Gastroesophageal sphincter (tissue), 4 donors: ENCODE data around the gene KIAA0586. TPM values are rescaled to one million over a fixed set of nuclear protein-coding genes. Genes with fewer than 3 reads are reported as not detected.
A peak's percentile ranks its signal among the peaks of the same experiment; 100 is the strongest.
"Not testable (repeated sequence)": the region's sequence is repeated elsewhere in the genome, so short reads cannot be mapped to it uniquely, and the experiment has no call there.

ENCODE experiments used
- ATAC-seq: fragments of 150-250 bp; one replicate; pipeline ENCODE4 v1.9.1; 2016; ENCODE audit warnings: mild to moderate bottlenecking, moderate library complexity
- H3K27ac ChIP-seq, 4 donors: fragments of 200-600 bp; sonication (generic) in 3 of 4; 1 replicate in 3 of 4; 2 replicates in 1 of 4; pipeline ENCODE4 v1.5.1; 2016 to 2019
- H3K27me3 ChIP-seq: fragments of 200-600 bp; sonication (generic); one replicate; pipeline ENCODE4 v1.5.1; 2019
- H3K36me3 ChIP-seq, 2 donors: fragments of 200-600 bp; sonication (generic); one replicate each; pipeline ENCODE4 v1.5.1; 2019; ENCODE audit warnings: control low read depth in 1 of 2
- H3K4me1 ChIP-seq, 3 donors: fragments of 200-600 bp; sonication (generic); 1 replicate in 2 of 3; 2 replicates in 1 of 3; pipeline ENCODE4 v1.5.1; 2016 to 2019; ENCODE audit warnings: control low read depth in 2 of 3
- H3K4me3 ChIP-seq, 2 donors: fragments of 200-600 bp; sonication (generic); one replicate each; pipeline ENCODE4 v1.5.1; 2019; ENCODE audit warnings: mild to moderate bottlenecking in 1 of 2, moderate library complexity in 1 of 2
- H3K9me3 ChIP-seq, 3 donors: fragments of 200-600 bp; sonication (generic); one replicate each; pipeline ENCODE4 v1.5.1; 2017 to 2019; ENCODE audit warnings: control low read depth in 2 of 3
- CTCF ChIP-seq, 4 experiments: fragments of 200-600 bp in 2 of 4; fragments of 450-650 bp in 2 of 4; sonication (generic) in 1 of 4; IDR thresholded peaks; one replicate each; pipeline ENCODE4 v1.5.1; 2017 to 2019; ENCODE audit warnings: antibody characterized with exemption in 4 of 4, mild to moderate bottlenecking in 2 of 4, moderate library complexity in 2 of 4
- EP300 ChIP-seq: sonication (generic); formaldehyde crosslinking; IDR thresholded peaks from one replicate; pipeline ENCODE4 v1.6.1; 2017; ENCODE audit warnings: antibody characterized with exemption, mild to moderate bottlenecking
- POLR2A ChIP-seq, 2 donors: fragments of 450-650 bp; IDR thresholded peaks; one replicate each; pipeline ENCODE4 v1.6.1; 2017; ENCODE audit warnings: antibody characterized with exemption in 2 of 2, mild to moderate bottlenecking in 2 of 2, moderate library complexity in 1 of 2
- POLR2AphosphoS5 ChIP-seq: sonication (generic); formaldehyde crosslinking; IDR thresholded peaks from one replicate; pipeline ENCODE4 v1.6.1; 2017; ENCODE audit warnings: antibody characterized with exemption
- WGBS, 2 donors: methylation state at CpG; one replicate each; pipeline ENCODE4 v1.1.5; 2018; ENCODE audit warnings: low coverage in 1 of 2; 5-methylcytosine and 5-hydroxymethylcytosine counted together
- total RNA-seq, 4 donors: library from RNA; depleted of rRNA; stranded (reverse); fragments of >200 nt; gene quantifications; one replicate each; pipeline ENCODE4 v1.1.0, GENCODE V29; 2016

Gene KIAA0586
- total RNA-seq, 4 donors from 2014 or later, result 11.6 to 22.4 (median 18.0) TPM

- TF ChIP-seq POLR2A (IDR thresholded peaks at IDR 0.05), result no peak
- TF ChIP-seq EP300, result no peak
- TF ChIP-seq CTCF (IDR thresholded peaks at IDR 0.05), result no peak
- no peak for TF ChIP-seq POLR2AphosphoS5
- Histone ChIP-seq H3K27me3 (no peaks in the 10 kb centered on the region), H3K4me3 (no peak overlapping the region), H3K9me3 (no peaks in the 10 kb centered on the region), H3K36me3 (peaks cover 5 to 67% of the 10 kb centered on the region in 2 donors), H3K4me1 (no peaks in the 10 kb centered on the region), H3K27ac (no peak overlapping the region)
- WGBS, 2 donors, result 91% methylated on average over 1 of the region's 1 CpG; no CpG with 5 or more reads in 1 of the 2 donors
- ATAC-seq, result no peak
Measured at GRCh38 chr14:58414845-58415244, 12.7 kb upstream of the KIAA0586 start.

- TF ChIP-seq POLR2AphosphoS5 (no peak), EP300 (no peak), CTCF (IDR thresholded peaks at IDR 0.05) (no peak), POLR2A (IDR thresholded peaks at IDR 0.05) (no peak)
- no peaks in the 10 kb centered on the region for H3K27me3 ChIP-seq
Measured at GRCh38 chr14:58415636-58416547, 11.6 kb upstream of the KIAA0586 start.

GRCh38 chr14:58416934-58417333, 10.6 kb upstream of the KIAA0586 start:
- not testable (repeated sequence) for H3K27ac ChIP-seq, H3K4me3 ChIP-seq, H3K9me3 ChIP-seq, ATAC-seq, H3K4me1 ChIP-seq, H3K27me3 ChIP-seq
- H3K36me3 ChIP-seq, result peaks cover 0 to 67% of the 10 kb centered on the region in 2 donors
- 86 to 100% methylated on average over 1 of the region's 1 CpG for WGBS, 2 donors

More at GRCh38 chr14:58415636-58416547, 11.6 kb upstream of the KIAA0586 start:
- Histone ChIP-seq H3K4me1 (no peaks in the 10 kb centered on the region), H3K9me3 (no peaks in the 10 kb centered on the region), H3K4me3 (no peak overlapping the region), H3K36me3 (peaks cover 0 to 67% of the 10 kb centered on the region in 2 donors), H3K27ac (no peak overlapping the region)
- ATAC-seq, result no peak
- 93 to 95% methylated on average over 9 of the region's 10 CpGs for whole genome bisulfite sequencing, 2 donors

DNA sequence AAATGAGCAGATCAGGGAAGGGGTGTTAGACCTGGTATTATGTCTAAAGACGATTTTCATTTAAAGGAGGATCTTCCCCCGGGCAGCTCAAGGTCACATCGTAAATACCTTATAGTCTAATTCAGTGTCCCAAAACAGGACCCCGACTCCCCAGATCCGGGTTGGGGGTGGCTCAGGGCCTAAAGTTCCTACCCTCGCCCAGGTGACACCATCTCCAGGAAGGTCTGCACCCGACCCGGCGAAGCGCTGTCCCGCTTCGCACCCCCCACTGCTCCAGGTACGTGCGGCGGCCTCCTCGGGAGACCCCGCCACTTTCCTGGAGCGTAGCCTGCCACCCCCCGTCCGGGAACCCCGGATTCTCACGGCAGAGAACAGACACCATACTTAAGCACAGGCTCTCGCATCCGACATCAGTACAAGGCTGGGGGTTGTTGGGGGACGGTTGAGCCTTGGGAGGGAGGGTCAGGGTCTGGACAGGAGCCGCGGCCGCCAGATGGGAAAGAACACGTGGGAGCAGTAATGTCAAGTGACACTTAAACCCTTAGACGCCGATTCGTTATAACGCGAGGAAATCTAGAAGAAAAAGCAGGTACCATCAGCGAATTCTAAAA, 744 bp upstream of the KIAA0586 start:
- peaks cover 0 to 39% of the 10 kb centered on the region in 2 donors for H3K36me3 ChIP-seq
- H3K4me3 ChIP-seq, result peak overlapping the region; percentile 82 to 100
- H3K27me3 ChIP-seq, result no peaks in the 10 kb centered on the region
- 0% methylated on average over 9 to 10 of the region's 35 CpGs for WGBS, 2 donors
- no peaks in the 10 kb centered on the region for H3K9me3 ChIP-seq
- peaks cover 5 to 44% (median 17%) of the 10 kb centered on the region in 3 donors for H3K4me1 ChIP-seq
- TF ChIP-seq POLR2A (IDR thresholded peaks at IDR 0.05), result no peak
- TF ChIP-seq EP300, result no peak
- no peak for TF ChIP-seq POLR2AphosphoS5
- no peak for TF ChIP-seq CTCF (IDR thresholded peaks at IDR 0.05)
- H3K27ac ChIP-seq, result peak overlapping the region; percentile 84 to 100 (median 90)
- ATAC-seq, result peak; percentile 59

- Histone ChIP-seq H3K4me1 (peaks cover 5 to 44% (median 17%) of the 10 kb centered on the region in 3 donors), H3K9me3 (no peaks in the 10 kb centered on the region), H3K36me3 (peaks cover 0 to 38% of the 10 kb centered on the region in 2 donors), H3K27me3 (no peaks in the 10 kb centered on the region), H3K27ac (peak overlapping the region; percentile 84 to 100 (median 90)), H3K4me3 (peak overlapping the region; percentile 82 to 100)
- 0% methylated on average over 10 of the region's 10 CpGs for WGBS, 2 donors
- no peak for ATAC-seq
- TF ChIP-seq POLR2AphosphoS5 (no peak), POLR2A (IDR thresholded peaks at IDR 0.05) (no peak), EP300 (no peak), CTCF (IDR thresholded peaks at IDR 0.05) (no peak)
Measured at GRCh38 chr14:58428118-58428683, 682 bp downstream of the KIAA0586 start.
